ENCODE results near the gene PFAS.

DNA sequence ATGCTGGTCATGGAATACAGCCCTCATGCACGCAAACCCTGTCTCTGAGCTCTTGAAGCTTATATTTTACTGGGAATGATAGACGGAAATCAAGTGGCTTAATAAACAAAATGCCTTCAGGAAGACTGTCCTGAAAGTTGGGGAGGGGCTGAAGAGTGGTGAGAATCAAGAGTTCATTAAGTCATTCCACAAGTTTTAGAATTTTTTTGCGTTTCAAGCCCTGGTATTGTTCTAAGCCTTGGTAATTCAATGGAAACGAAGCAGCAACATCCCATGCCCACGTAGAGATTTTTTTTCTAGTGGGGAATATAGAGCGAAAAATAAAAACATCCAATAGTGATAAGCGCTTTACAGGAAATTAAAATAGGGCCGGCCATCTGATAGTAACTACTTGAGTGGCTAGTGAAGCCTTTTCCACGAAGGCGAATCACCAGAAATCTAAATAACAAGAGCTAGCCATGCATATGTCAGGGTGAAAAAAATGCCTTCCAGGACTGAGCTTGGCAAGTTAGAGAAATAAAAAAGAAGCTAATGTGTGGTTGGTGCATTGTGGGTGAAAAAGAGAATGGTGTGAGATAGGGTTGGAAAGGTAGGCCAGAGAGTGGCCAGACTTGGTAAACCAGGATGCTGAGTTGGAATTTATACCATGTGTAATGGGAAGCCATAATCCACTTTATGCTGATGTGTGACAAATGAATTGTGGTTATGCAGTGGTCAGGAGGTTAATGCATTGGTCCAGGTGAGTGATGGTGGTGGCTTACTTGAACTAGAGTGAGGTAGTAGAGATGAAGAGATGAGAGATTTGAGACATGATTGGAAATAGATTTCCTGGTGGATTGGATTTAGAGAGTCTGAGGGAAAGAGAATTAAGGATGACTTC lies 772 bp downstream of the PFAS start:
- TF ChIP-seq, protein P1, sequence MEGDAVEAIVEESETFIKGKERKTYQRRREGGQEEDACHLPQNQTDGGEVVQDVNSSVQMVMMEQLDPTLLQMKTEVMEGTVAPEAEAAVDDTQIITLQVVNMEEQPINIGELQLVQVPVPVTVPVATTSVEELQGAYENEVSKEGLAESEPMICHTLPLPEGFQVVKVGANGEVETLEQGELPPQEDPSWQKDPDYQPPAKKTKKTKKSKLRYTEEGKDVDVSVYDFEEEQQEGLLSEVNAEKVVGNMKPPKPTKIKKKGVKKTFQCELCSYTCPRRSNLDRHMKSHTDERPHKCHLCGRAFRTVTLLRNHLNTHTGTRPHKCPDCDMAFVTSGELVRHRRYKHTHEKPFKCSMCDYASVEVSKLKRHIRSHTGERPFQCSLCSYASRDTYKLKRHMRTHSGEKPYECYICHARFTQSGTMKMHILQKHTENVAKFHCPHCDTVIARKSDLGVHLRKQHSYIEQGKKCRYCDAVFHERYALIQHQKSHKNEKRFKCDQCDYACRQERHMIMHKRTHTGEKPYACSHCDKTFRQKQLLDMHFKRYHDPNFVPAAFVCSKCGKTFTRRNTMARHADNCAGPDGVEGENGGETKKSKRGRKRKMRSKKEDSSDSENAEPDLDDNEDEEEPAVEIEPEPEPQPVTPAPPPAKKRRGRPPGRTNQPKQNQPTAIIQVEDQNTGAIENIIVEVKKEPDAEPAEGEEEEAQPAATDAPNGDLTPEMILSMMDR (IDR thresholded peaks at IDR 0.05) = no peak
- no peak for TF ChIP-seq POLR2A (IDR thresholded peaks at IDR 0.05)

All from Peyer's patch (tissue), 4 donors.